Measurements from ENCODE around the gene DPYD.

Gene DPYD

DNA sequence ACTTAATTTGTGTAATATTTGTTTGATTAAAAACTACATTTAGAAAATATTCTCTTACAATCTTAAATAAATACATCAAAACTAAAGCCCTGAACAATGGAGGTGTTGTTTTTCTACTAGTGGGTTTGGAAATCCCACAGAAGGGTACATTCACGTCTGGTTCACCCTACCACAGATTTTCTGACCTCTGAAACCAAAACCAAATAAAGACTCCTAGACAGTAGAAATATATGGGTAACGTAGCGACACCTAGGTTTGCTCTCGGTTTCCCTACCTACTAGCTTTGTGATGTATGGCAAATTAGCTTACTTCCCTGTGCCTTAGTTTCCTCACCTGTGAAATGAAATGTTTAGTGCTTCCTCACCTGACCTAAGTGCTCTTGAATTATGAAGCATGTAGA, 312.6 kb downstream of the DPYD start:
- no peak for DNase-seq (ENCODE audit: low spot score)

DNA sequence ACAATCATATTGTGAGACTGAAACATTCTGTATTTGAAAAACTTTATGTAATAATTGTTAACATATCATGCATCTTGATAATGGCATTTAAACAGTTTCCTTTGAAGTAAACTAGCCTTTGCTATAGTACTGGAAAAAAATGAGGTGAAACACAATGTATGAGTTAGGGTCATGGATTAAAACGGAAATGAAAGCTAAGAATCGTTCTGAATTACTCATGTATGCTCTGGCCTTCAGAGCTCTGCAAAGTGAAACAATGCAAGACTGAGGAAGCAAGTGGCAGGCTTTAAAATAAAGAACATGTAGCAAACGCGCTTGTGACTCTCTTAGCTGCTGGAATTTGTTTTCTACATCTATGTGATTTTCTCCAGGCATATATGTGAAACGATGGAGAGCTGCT, 317.1 kb downstream of the DPYD start:
- no peak for DNase-seq (ENCODE audit: low spot score)

- no peak for DNase-seq (ENCODE audit: low spot score)
Observed at GRCh38 chr1:97603218-97603617, 317.6 kb downstream of the DPYD start.

- DNase-seq (ENCODE audit: low spot score): no peak
Observed at GRCh38 chr1:97599447-97599846, 321.4 kb downstream of the DPYD start.

DNA sequence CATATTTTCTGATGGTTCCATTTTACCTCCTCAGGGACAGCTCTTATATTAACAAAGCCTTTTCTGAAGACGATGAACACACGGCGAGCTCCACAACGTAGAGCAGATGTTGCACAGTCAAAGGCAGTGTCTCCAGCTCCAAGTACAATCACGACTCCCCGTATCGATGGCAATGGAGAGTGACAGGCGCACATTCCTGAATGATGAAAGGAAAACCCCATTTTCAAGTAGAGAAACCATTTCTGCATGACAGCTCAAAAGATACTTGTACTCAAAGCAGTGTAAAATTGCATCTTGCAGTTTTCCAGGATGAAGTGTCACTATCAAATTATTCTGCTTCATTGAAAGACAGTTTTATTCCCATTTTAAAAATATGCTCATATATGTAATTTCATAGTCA, 327.6 kb downstream of the DPYD start:
- no peak for DNase-seq (ENCODE audit: low spot score)

GRCh38 chr1:97588772-97589171, 332.1 kb downstream of the DPYD start:
- no peak for DNase-seq (ENCODE audit: low spot score)

- peak; percentile 11 for DNase-seq (ENCODE audit: low spot score)
Observed at GRCh38 chr1:97581614-97582051, 339.2 kb downstream of the DPYD start.

- DNase-seq (ENCODE audit: low spot score): no peak
Observed at GRCh38 chr1:97577613-97578012, 343.2 kb downstream of the DPYD start.

- no peak for DNase-seq (ENCODE audit: low spot score)
Observed at GRCh38 chr1:97573553-97573952, 347.3 kb downstream of the DPYD start.

DNA sequence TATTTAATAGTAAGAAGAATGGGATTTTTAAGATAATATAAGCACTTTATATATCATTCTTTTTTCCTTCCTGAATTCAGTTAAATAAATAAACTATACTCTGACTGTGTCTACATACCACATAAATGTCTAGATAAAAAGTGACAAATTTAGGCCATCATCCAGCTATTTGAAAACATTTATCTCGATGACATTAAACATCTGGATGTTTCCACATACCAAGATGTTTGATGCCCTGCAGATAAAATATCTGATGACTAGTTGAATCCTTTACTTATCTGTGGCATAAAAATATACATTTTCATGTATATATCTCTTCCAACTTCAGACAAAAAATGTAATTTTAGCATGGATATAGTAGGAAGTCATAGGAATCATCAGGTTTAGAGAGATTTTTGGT, 348.3 kb downstream of the DPYD start:
- no peak for DNase-seq (ENCODE audit: low spot score)

DNA sequence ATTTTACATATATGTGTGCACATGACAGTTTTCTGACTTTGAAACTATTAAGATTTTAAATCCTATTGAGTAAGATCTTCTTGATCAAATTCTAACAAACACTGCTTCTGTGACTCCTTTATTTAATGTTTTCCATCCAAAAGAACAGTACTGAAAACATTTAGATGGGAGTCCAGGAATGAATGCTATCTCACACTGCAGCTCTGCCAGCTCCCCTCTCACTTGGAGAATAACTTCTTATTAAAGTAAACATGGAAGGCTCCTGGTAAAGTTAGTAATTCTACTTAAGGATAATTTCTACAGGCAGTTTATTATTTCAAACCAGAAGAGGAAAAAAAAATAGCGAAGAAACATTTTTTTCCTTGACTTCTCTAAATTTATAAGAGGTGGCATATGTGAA, 349.1 kb downstream of the DPYD start:
- DNase-seq (ENCODE audit: low spot score): no peak

DNA sequence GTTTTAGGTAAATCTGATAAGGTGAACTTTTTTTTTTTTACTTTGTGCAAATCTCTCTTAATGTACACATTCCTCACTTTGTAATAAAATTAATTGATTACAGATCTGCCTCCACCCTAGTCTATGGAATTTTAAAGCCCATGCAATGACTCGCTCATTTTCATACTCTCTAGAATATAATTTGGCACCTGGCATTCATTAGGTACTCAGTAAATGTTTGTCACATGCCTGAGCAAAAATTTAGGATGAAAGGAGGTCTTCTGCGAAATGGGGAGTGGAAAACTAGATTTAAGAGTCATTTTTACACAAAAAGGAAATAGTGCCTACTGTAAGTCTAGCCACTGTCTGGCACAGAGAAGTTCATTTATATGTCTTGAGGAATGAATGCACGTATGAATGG, 350.1 kb downstream of the DPYD start:
- no peak for DNase-seq (ENCODE audit: low spot score)

- DNase-seq (ENCODE audit: low spot score): no peak
Observed at GRCh38 chr1:97567000-97567749, 353.7 kb downstream of the DPYD start.

- DNase-seq (ENCODE audit: low spot score): no peak
Observed at GRCh38 chr1:97565886-97566285, 354.9 kb downstream of the DPYD start.

- no peak for DNase-seq (ENCODE audit: low spot score)
Observed at GRCh38 chr1:97563926-97564325, 356.9 kb downstream of the DPYD start.

GRCh38 chr1:97562081-97562480, 358.8 kb downstream of the DPYD start:
- no peak for DNase-seq (ENCODE audit: low spot score)

DNA sequence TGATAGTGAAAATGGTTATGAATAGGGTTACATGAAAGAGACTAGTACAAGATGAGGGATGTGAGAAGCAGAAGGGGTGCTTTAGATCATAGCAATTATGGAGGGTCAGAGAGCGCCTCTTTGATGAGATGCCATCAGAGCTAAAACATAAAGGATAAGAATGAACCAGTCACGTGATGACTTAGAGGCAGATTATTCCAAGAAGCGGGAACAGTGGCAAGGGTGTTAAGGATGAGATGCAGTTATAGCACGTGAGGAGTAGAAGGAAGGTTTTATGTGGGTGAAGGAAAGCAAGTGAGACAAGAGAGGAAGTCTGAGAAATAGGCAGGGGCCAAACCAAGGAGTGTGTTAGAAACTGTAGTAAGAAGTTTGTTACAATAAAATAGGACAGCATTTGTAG, 360.1 kb downstream of the DPYD start:
- no peak for DNase-seq (ENCODE audit: low spot score)

GRCh38 chr1:97553971-97554370, 366.9 kb downstream of the DPYD start:
- DNase-seq (ENCODE audit: low spot score): no peak

DNA sequence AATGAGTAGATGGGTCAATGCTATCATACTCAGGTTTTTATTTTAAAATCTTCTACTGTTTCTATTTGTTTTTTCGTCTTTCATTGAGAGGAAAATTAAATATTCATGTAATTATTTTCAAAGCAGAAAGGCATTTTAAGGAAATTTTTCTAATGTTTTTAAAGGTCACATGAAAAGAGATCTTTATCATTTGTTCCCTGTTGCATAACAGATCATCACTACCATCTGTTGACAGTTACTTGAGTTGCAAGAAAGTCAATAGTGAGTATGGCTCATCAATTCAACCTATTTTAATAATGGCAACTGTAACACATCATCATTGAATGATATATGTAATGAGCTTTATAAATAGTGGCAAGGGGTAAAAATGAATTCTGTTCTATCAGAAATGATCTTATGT, 369.7 kb downstream of the DPYD start:
- no peak for DNase-seq (ENCODE audit: low spot score)

DNA sequence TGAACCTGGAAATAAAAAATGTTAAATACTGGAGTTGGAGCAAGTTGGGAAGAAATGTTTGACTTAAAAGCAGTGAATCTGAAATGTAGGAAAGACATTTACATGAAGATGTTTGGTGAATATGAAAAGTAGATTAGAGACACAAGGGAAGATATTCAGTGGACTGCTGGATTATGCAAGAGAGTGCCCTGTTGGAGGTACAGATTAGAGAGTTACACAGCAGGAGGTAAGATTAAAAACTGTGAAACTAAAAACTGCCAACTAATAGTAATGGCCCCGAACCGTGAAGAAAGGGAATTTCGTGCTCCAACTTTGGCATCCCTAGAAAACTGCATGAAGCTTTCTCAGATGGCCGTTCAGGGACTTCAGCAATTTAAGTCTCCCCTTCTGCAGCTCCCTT, 375.4 kb downstream of the DPYD start:
- DNase-seq (ENCODE audit: low spot score): no peak

DNA sequence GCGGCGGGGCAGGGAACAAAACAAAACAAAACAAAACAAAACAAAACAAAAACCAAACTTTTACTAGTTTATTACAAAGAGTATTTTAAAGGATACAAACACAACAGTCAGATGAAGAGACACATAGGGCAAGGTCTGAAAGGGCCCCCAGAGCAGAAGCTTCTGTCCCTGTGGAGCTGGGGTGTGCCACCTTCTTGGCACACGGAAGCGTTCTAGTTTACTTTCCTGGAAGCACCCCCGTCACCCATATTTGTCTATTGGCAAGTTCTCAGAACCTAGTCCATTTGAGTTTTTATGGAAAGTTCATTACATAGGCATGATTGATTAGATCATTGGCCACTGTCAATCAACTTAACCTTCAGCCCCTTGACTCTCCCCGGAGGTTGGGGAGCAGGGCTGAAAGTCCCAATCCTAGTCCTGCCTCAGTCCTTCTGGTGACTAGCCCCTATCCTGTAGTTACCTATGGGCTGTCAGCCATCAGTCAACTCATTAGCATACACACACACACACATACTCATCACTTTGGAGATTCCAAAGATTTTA, 380.4 kb downstream of the DPYD start:
- no peak for DNase-seq (ENCODE audit: low spot score)

GRCh38 chr1:97538113-97538512, 382.7 kb downstream of the DPYD start:
- DNase-seq (ENCODE audit: low spot score): no peak

GRCh38 chr1:97533358-97533757, 387.5 kb downstream of the DPYD start:
- DNase-seq (ENCODE audit: low spot score): no peak

DNA sequence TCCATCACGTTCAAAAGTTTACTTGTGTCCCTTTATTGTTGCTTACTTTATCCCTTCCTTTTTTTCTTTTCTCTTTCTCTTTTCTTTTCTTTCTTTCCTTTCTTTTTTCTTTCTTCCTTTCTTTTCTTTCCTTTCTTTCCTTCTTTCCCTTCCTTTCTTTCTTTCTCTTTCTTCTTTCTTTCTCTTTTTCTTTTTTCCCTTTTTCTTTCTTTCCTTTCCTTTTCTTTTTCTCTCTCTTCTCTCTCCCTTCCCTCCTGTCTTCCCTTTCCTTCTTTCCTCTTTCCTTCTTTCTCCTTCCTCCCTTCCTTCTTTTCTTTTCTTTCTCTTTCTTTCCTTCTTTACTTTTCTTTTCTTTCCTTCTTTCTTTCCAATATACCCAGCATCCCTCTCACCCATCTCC, 391.2 kb downstream of the DPYD start:
- no peak for DNase-seq (ENCODE audit: low spot score)

Data from hepatic stellate cell (primary cell).